ENCODE measurements around the gene ADGRG3. TPM values are rescaled to one million over a fixed set of nuclear protein-coding genes. Genes with fewer than 3 reads are reported as not detected.

The ADGRG3 gene
- total and polyA plus RNA-seq, 2 of the 13 experiments (the other 11 are each of a cell fraction or from before 2014, with no cell fraction given), result 2.7 to 11.8 TPM

DNA sequence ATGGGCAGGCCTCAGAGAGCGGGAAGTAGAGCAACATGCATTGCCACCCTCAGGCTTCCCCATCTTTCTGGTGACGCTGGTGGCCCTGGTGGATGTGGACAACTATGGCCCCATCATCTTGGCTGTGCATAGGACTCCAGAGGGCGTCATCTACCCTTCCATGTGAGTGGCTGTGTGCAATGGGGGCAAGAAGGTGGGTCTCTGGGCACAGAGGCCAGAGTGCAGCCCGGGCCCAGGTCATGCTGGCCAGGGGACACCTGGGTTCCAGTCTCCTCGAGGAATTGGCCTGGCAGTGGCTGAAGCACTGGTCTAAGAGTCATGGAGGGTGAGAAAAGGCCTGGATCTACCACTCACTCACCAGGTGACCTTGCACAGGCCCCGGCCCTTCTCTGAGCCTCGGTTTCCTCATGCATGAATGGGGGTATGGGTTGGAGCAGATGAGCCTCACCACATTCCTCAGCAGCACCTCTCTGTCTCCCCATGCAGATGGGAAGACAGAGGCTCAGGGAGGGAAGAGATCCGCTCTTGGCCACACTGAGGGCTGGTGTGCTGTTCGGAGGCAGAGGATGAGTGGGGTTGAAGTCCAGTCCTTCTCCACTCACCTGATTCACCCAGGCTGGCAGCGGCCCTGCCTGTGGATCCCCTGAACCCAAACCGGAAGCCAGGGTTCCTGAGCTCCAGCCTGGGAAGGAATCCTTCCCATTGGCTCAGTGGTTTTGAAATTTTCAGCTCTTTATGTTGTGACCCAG lies 7.2 kb upstream of the ADGRG3 start (continued):
- no peak for TF ChIP-seq MAX (IDR thresholded peaks at IDR 0.05)
- no peak for TF ChIP-seq WIZ (CRISPR knock-in tag; IDR thresholded peaks at IDR 0.05)
- TF ChIP-seq SPEN (CRISPR knock-in tag; IDR thresholded peaks at IDR 0.05; ENCODE audit: low read depth), result peak; percentile 80; the same call in 1 of the 2 replicates
- TF ChIP-seq ZNF75D (CRISPR knock-in tag; IDR thresholded peaks at IDR 0.05; ENCODE audit: borderline replicate concordance), result no peak
- TF ChIP-seq SAP130 (CRISPR knock-in tag; IDR thresholded peaks at IDR 0.05; ENCODE audit: low read depth), result peak; percentile 47; the same call in 1 of the 2 replicates
- TF ChIP-seq PBX2 (CRISPR knock-in tag; IDR thresholded peaks at IDR 0.05), result no peak
- TF ChIP-seq SP5 (CRISPR knock-in tag; IDR thresholded peaks at IDR 0.05; ENCODE audit: borderline replicate concordance, low read depth), result no peak
- no peak for TF ChIP-seq IKZF1 (IDR thresholded peaks at IDR 0.05)
- TF ChIP-seq ZNF264 (CRISPR knock-in tag; IDR thresholded peaks at IDR 0.05), result no peak
- TF ChIP-seq ZNF619 (CRISPR knock-in tag; IDR thresholded peaks at IDR 0.05), result 0 out of 2 replicates have a peak, but pooled peaks have one; percentile 0
- TF ChIP-seq, protein P1, sequence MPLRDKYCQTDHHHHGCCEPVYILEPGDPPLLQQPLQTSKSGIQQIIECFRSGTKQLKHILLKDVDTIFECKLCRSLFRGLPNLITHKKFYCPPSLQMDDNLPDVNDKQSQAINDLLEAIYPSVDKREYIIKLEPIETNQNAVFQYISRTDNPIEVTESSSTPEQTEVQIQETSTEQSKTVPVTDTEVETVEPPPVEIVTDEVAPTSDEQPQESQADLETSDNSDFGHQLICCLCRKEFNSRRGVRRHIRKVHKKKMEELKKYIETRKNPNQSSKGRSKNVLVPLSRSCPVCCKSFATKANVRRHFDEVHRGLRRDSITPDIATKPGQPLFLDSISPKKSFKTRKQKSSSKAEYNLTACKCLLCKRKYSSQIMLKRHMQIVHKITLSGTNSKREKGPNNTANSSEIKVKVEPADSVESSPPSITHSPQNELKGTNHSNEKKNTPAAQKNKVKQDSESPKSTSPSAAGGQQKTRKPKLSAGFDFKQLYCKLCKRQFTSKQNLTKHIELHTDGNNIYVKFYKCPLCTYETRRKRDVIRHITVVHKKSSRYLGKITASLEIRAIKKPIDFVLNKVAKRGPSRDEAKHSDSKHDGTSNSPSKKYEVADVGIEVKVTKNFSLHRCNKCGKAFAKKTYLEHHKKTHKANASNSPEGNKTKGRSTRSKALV (CRISPR knock-in tag; IDR thresholded peaks at IDR 0.05), result peak; percentile 52; the same call in 1 of the 2 replicates
- peak; percentile 68; the same call in 1 of the 2 replicates for TF ChIP-seq KDM3A (CRISPR knock-in tag; IDR thresholded peaks at IDR 0.05; ENCODE audit: low read depth)
- no peak for TF ChIP-seq TOE1 (CRISPR knock-in tag; IDR thresholded peaks at IDR 0.05)
- TF ChIP-seq ZKSCAN5 (CRISPR knock-in tag; IDR thresholded peaks at IDR 0.05), result no peak
- TF ChIP-seq ZNF33A (CRISPR knock-in tag; IDR thresholded peaks at IDR 0.05; ENCODE audit: borderline replicate concordance), result no peak
- TF ChIP-seq MTERF4 (CRISPR knock-in tag; IDR thresholded peaks at IDR 0.05), result no peak
- peak; percentile 64; the same call in 1 of the 2 replicates for TF ChIP-seq HNRNPL (IDR thresholded peaks at IDR 0.05; ENCODE audit: low read depth, low read length)
- no peak for TF ChIP-seq ZNF780A (CRISPR knock-in tag; IDR thresholded peaks at IDR 0.05)
- TF ChIP-seq ELF3 (CRISPR knock-in tag; IDR thresholded peaks at IDR 0.05), result peak; percentile 52; the same call in 1 of the 2 replicates
- TF ChIP-seq ZNF616 (CRISPR knock-in tag; IDR thresholded peaks at IDR 0.05; ENCODE audit: low read depth), result no peak
- no peak; the same call in 1 of the 2 replicates for TF ChIP-seq HMG20A (CRISPR knock-in tag; IDR thresholded peaks at IDR 0.05; ENCODE audit: borderline replicate concordance)
- 0 out of 2 replicates have a peak, but pooled peaks have one; percentile 24 for TF ChIP-seq HDAC1 (CRISPR knock-in tag; IDR thresholded peaks at IDR 0.05)
- TF ChIP-seq RFX1 (IDR thresholded peaks at IDR 0.05), result no peak
- TF ChIP-seq ZMYM2 (CRISPR knock-in tag; IDR thresholded peaks at IDR 0.05), result no peak
- TF ChIP-seq ZNF3 (CRISPR knock-in tag; IDR thresholded peaks at IDR 0.05), result no peak
- TF ChIP-seq HCFC1 (IDR thresholded peaks at IDR 0.05; ENCODE audit: low read depth, low read length), result no peak
- TF ChIP-seq, protein P2, sequence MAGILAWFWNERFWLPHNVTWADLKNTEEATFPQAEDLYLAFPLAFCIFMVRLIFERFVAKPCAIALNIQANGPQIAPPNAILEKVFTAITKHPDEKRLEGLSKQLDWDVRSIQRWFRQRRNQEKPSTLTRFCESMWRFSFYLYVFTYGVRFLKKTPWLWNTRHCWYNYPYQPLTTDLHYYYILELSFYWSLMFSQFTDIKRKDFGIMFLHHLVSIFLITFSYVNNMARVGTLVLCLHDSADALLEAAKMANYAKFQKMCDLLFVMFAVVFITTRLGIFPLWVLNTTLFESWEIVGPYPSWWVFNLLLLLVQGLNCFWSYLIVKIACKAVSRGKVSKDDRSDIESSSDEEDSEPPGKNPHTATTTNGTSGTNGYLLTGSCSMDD (CRISPR knock-in tag; IDR thresholded peaks at IDR 0.05), result no peak
- TF ChIP-seq ZNF205 (CRISPR knock-in tag; IDR thresholded peaks at IDR 0.05), result 0 out of 2 replicates have a peak, but pooled peaks have one; percentile 53

Data from HepG2 (cell line).